Cardiac muscle cell (in vitro differentiated cells and primary cell): Measurements from ENCODE around the gene ZKSCAN5. TPM values are rescaled to one million over a fixed set of nuclear protein-coding genes. Genes with fewer than 3 reads are reported as not detected.

ENCODE experiments used
- DNase-seq, 2 donors: peaks; one replicate each; pipeline versions ENCODE4 v3.0.0 to v3.0.0-alpha.2; 2010 to 2017; ENCODE audit warnings: low read depth in 1 of 2, low spot score in 1 of 2
- H3K27ac ChIP-seq: fragments of 200-600 bp; sonication (generic); 2 replicates; pipeline ENCODE4 v1.5.1; 2016
- H3K27me3 ChIP-seq: fragments of 200-600 bp; sonication (generic); 2 replicates; pipeline ENCODE4 v1.6.0; 2016; ENCODE audit warnings: control low read depth
- H3K36me3 ChIP-seq: fragments of 200-600 bp; sonication (generic); 2 replicates; pipeline ENCODE4 v1.5.1; 2016; ENCODE audit warnings: control low read depth
- H3K4me1 ChIP-seq: fragments of 200-600 bp; sonication (generic); 2 replicates; pipeline ENCODE4 v1.8.1; 2017; ENCODE audit warnings: low read depth, mild to moderate bottlenecking, mixed run types
- H3K4me3 ChIP-seq: fragments of 200-600 bp; sonication (generic); 2 replicates; pipeline ENCODE4 v1.5.1; 2016; ENCODE audit warnings: mild to moderate bottlenecking
- H3K9me3 ChIP-seq: fragments of 200-600 bp; sonication (generic); 2 replicates; pipeline ENCODE4 v1.5.1; 2017; ENCODE audit warnings: low read depth, mild to moderate bottlenecking, control low read depth
- CTCF ChIP-seq: IDR thresholded peaks from 2 replicates; pipeline ENCODE4 v1.5.1; 2012; ENCODE audit warnings: low read depth, mild to moderate bottlenecking, low read length
- polyA plus RNA-seq: library from polyadenylated mRNA; unstranded; fragments of >200 nt; fragmentation: Nextera tagmentation; extraction: Ambion mirVana; gene quantifications from 2 replicates; pipeline ENCODE4 v1.2.1, GENCODE V29; 2016
- total RNA-seq: library from RNA; depleted of rRNA; stranded (reverse); fragments of >200 nt; gene quantifications from 2 replicates; pipeline ENCODE4 v1.2.3, GENCODE V29; 2016

The ZKSCAN5 gene
- total and polyA plus RNA-seq, 2 experiments from 2014 or later, result 6.2 to 17.6 TPM

DNA sequence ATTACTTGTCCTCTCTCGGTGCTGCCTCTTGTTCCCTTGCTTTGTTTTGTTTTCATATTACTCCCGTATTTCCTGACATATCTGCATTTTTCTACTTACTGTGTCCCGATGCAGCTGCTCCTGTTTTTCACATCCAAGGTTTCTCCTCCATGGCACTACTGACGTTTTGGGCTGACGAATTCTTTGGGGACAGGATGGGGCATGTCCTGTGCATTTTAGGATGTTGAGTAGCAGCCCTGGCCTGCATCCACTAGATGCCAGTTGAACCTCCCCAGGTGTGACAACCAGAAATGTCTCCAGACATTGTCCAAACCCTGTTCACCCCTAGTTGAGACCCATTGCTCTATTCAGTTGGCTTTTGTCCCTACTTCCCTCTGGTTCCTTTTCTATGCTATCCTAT lies 19.4 kb upstream of the ZKSCAN5 start:
- H3K36me3 ChIP-seq, result peaks cover 8% of the 10 kb centered on the region
- no peaks in the 10 kb centered on the region for H3K4me1 ChIP-seq
- H3K27ac ChIP-seq, result no peak overlapping the region
- no peak overlapping the region for H3K4me3 ChIP-seq
- H3K27me3 ChIP-seq, result no peaks in the 10 kb centered on the region
- no peaks in the 10 kb centered on the region for H3K9me3 ChIP-seq
- DNase-seq, result no peak
- no peak for TF ChIP-seq CTCF

DNA sequence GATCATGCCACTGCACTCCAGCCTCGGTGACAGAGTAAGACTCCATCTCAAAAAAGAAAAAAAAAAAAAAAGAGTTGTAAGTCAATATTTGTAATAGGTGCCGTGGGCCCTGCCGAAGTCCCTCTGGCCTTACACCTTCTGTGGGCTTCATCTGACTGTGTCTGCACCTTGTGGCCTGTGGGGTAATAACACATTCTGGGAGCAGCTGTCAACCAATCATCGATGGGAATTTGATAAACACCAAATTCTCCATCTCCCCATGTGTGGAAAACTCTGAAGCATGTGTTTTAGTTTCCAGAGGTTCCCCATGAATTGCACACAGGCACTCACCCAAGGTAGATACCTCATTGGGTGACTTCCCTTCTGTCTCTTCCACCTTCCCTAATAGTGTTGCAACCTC lies 15.2 kb upstream of the ZKSCAN5 start:
- H3K4me1 ChIP-seq, result no peaks in the 10 kb centered on the region
- peaks cover 14% of the 10 kb centered on the region for H3K36me3 ChIP-seq
- H3K27me3 ChIP-seq, result no peaks in the 10 kb centered on the region
- no peaks in the 10 kb centered on the region for H3K9me3 ChIP-seq
- no peak overlapping the region for H3K4me3 ChIP-seq
- H3K27ac ChIP-seq, result no peak overlapping the region
- DNase-seq, result no peak
- TF ChIP-seq CTCF, result no peak

DNA sequence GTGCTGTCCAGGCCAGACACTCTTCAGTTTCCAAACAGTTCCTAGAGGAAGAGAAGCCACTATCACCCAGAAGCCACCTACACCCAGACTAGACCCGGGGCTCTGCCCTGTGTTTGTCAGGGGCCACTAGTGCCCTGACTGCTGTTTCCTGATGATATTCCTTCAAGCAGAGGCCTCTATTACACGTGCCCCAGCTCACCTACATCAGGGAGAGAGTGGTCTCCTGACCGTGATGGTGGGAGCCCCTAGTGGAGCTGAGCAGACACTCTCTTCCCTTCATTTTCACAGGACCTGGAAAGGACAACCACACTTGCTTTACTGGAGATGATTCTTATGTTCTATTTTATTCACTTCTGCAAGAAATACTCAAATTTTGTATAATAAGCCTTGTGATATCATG lies 13.6 kb upstream of the ZKSCAN5 start:
- H3K27ac ChIP-seq, result no peak overlapping the region

GRCh38 chr7:99493823-99494222 lies 10.6 kb upstream of the ZKSCAN5 start:
- Histone ChIP-seq H3K27ac (no peak overlapping the region), H3K4me1 (peaks cover 6% of the 10 kb centered on the region), H3K9me3 (no peaks in the 10 kb centered on the region), H3K27me3 (no peaks in the 10 kb centered on the region), H3K4me3 (no peak overlapping the region), H3K36me3 (peaks cover 15% of the 10 kb centered on the region)
- no peak for TF ChIP-seq CTCF
- DNase-seq, result no peak

More for the DNA sequence above, 13.6 kb upstream of the ZKSCAN5 start:
- H3K4me1 ChIP-seq, result no peaks in the 10 kb centered on the region
- no peak for TF ChIP-seq CTCF
- H3K27me3 ChIP-seq, result no peaks in the 10 kb centered on the region
- no peak for DNase-seq
- no peaks in the 10 kb centered on the region for H3K9me3 ChIP-seq
- no peak overlapping the region for H3K4me3 ChIP-seq
- peaks cover 15% of the 10 kb centered on the region for H3K36me3 ChIP-seq

GRCh38 chr7:99497766-99498545 lies 6.5 kb upstream of the ZKSCAN5 start:
- no peaks in the 10 kb centered on the region for H3K9me3 ChIP-seq
- DNase-seq, result no peak
- H3K4me3 ChIP-seq, result peak overlapping the region; percentile 86
- TF ChIP-seq CTCF, result no peak
- no peaks in the 10 kb centered on the region for H3K27me3 ChIP-seq
- H3K4me1 ChIP-seq, result peaks cover 8% of the 10 kb centered on the region
- peaks cover 14% of the 10 kb centered on the region for H3K36me3 ChIP-seq
- no peak overlapping the region for H3K27ac ChIP-seq
